HepG2 (cell line): ENCODE data around the gene WNK4. TPM values are rescaled to one million over a fixed set of nuclear protein-coding genes. Genes with fewer than 3 reads are reported as not detected.

Experiments used
- ARHGAP35 ChIP-seq: sonication (generic); formaldehyde crosslinking; IDR thresholded peaks from 2 replicates; pipeline ENCODE4 v1.9.0; 2022; ENCODE audit warnings: mild to moderate bottlenecking, inconsistent platforms, moderate library complexity, missing genetic modification reagents, borderline replicate concordance
- CENPBD1 ChIP-seq: sonication (generic); formaldehyde crosslinking; IDR thresholded peaks from 2 replicates; pipeline ENCODE4 v1.8.0; 2022; ENCODE audit warnings: missing genetic modification reagents, low read depth, mild to moderate bottlenecking, borderline replicate concordance
- FLYWCH1 ChIP-seq: sonication (generic); formaldehyde crosslinking; IDR thresholded peaks from 2 replicates; pipeline ENCODE4 v1.8.1; 2023; ENCODE audit warnings: mild to moderate bottlenecking, missing genetic modification reagents
- HOXA5 ChIP-seq: sonication (generic); formaldehyde crosslinking; IDR thresholded peaks from 2 replicates; pipeline ENCODE4 v1.4.0; 2020; ENCODE audit warnings: missing genetic modification reagents
- IRF2 ChIP-seq: IDR thresholded peaks from 2 replicates; pipeline ENCODE4 v1.6.1; 2018; ENCODE audit warnings: missing genetic modification reagents, missing compliant biosample characterization
- KMT2B ChIP-seq: IDR thresholded peaks from 2 replicates; pipeline ENCODE4 v1.6.1; 2016; ENCODE audit warnings: missing genetic modification reagents, missing compliant biosample characterization
- MAFF ChIP-seq: IDR thresholded peaks from 2 replicates; pipeline ENCODE4 v1.6.1; 2011; ENCODE audit warnings: low read depth, low read length, improper control_type of control experiment
- RAD51 ChIP-seq: fragments of 450-650 bp; IDR thresholded peaks from 2 replicates; pipeline ENCODE4 v1.6.1; 2016; ENCODE audit warnings: borderline replicate concordance
- SIX1 ChIP-seq: sonication (generic); formaldehyde crosslinking; IDR thresholded peaks from 2 replicates; pipeline ENCODE4 v1.4.0; 2020; ENCODE audit warnings: missing genetic modification reagents, borderline replicate concordance
- TBP ChIP-seq: sonication (generic); formaldehyde crosslinking; IDR thresholded peaks from 2 replicates; pipeline ENCODE4 v1.5.0; 2020; ENCODE audit warnings: missing genetic modification reagents
- ZNF235 ChIP-seq: sonication (generic); formaldehyde crosslinking; IDR thresholded peaks from 2 replicates; pipeline ENCODE4 v1.8.1; 2023; ENCODE audit warnings: mild to moderate bottlenecking, missing genetic modification reagents, borderline replicate concordance
- ZNF597 ChIP-seq: sonication (generic); formaldehyde crosslinking; IDR thresholded peaks from 2 replicates; pipeline ENCODE4 v1.5.0; 2020; ENCODE audit warnings: missing genetic modification reagents
- polyA plus RNA-seq, 8 experiments: library from polyadenylated mRNA; depleted of rRNA in 3 of 8; stranded (reverse) in 7 of 8; unstranded in 1 of 8; fragments of >200 nt; fragmentation: Illumina TruSeq in 4 of 8; extraction: Trizol in 4 of 8; gene quantifications; 2 replicates each; pipeline versions ENCODE4 v1.2.1 to v1.2.3, GENCODE V29; 2011 to 2016; ENCODE audit warnings: low read depth in 4 of 8, missing spikeins in 1 of 8, mixed read lengths in 1 of 8; ENCODE audit not compliant: insufficient read depth in 1 of 8
- total RNA-seq, 5 experiments: library from RNA; depleted of rRNA; stranded (reverse); fragments of >200 nt; fragmentation: Illumina TruSeq; extraction: Trizol; gene quantifications; 2 replicates each; pipeline ENCODE4 v1.2.3, GENCODE V29; 2016; ENCODE audit warnings: low read depth in 1 of 5
- TF ChIP-seq, protein P1 (sequence below): sonication (generic); formaldehyde crosslinking; IDR thresholded peaks from 2 replicates; pipeline ENCODE4 v1.4.0; 2020; ENCODE audit warnings: mild to moderate bottlenecking, missing genetic modification reagents
- TF ChIP-seq, protein P2 (sequence below): IDR thresholded peaks from 2 replicates; pipeline ENCODE4 v1.6.1; 2016; ENCODE audit warnings: low read depth, control low read depth
- TF ChIP-seq, protein P3 (sequence below): sonication (generic); formaldehyde crosslinking; IDR thresholded peaks from 2 replicates; pipeline ENCODE4 v1.4.0; 2020; ENCODE audit warnings: missing genetic modification reagents

Gene WNK4
- total and polyA plus RNA-seq, 2 of the 13 experiments (the other 11 are each of a cell fraction or from before 2014, with no cell fraction given) = 2.7 to 13.7 TPM

DNA sequence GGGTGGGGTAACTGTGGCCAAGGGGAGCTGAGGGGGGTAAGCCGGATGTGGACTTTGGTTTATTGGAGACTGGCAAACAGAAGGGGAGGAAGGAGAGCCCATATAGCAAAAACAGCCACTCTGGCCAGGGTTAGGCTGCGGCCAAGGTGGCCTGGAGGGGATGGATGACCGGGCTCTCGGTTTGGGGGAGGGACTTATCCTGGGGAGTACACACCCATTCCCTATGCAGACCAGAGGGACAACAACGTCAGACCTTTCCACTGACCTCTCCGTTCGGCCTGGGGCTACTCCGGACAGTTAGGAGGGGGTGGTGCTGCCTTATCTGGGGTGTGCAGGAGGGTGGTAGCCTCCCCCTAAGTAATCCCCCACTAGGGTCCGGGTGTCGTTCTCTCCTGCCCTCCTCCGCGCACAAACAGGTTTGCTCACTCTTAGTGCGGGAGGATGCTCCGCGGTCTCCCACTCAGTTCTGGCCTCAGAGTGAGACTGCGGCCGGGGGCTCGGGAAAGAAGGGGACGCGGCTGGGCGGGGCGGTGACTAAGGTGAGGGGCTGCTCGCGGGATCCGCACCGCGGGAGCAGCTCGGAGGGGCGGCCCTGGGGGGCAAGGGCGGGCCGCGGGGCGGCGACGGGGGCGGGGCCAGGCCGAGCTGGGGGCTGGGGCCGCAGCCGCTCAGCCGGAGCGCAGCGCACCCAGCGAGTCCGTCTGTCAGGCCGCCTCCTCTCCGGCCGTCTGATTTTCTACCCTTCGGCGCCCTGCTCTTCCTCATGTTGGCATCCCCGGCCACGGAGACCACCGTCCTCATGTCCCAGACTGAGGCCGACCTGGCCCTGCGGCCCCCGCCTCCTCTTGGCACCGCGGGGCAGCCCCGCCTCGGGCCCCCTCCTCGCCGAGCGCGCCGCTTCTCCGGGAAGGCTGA, at the start of gene WNK4 (continued):
- TF ChIP-seq ZNF597 (CRISPR knock-in tag) (no peak), SIX1 (CRISPR knock-in tag) (no peak), HOXA5 (CRISPR knock-in tag) (peak; percentile 73; the same call in 1 of the 2 replicates), IRF2 (peak; percentile 61), ZNF235 (CRISPR knock-in tag) (no peak), ARHGAP35 (CRISPR knock-in tag) (no peak; the same call in 1 of the 2 replicates), RAD51 (no peak), MAFF (no peak), TBP (CRISPR knock-in tag) (no peak), KMT2B (peak; percentile 17; the same call in 1 of the 2 replicates), CENPBD1 (0 out of 2 replicates have a peak, but pooled peaks have one; percentile 74), FLYWCH1 (CRISPR knock-in tag) (no peak)
- TF ChIP-seq, protein P1, sequence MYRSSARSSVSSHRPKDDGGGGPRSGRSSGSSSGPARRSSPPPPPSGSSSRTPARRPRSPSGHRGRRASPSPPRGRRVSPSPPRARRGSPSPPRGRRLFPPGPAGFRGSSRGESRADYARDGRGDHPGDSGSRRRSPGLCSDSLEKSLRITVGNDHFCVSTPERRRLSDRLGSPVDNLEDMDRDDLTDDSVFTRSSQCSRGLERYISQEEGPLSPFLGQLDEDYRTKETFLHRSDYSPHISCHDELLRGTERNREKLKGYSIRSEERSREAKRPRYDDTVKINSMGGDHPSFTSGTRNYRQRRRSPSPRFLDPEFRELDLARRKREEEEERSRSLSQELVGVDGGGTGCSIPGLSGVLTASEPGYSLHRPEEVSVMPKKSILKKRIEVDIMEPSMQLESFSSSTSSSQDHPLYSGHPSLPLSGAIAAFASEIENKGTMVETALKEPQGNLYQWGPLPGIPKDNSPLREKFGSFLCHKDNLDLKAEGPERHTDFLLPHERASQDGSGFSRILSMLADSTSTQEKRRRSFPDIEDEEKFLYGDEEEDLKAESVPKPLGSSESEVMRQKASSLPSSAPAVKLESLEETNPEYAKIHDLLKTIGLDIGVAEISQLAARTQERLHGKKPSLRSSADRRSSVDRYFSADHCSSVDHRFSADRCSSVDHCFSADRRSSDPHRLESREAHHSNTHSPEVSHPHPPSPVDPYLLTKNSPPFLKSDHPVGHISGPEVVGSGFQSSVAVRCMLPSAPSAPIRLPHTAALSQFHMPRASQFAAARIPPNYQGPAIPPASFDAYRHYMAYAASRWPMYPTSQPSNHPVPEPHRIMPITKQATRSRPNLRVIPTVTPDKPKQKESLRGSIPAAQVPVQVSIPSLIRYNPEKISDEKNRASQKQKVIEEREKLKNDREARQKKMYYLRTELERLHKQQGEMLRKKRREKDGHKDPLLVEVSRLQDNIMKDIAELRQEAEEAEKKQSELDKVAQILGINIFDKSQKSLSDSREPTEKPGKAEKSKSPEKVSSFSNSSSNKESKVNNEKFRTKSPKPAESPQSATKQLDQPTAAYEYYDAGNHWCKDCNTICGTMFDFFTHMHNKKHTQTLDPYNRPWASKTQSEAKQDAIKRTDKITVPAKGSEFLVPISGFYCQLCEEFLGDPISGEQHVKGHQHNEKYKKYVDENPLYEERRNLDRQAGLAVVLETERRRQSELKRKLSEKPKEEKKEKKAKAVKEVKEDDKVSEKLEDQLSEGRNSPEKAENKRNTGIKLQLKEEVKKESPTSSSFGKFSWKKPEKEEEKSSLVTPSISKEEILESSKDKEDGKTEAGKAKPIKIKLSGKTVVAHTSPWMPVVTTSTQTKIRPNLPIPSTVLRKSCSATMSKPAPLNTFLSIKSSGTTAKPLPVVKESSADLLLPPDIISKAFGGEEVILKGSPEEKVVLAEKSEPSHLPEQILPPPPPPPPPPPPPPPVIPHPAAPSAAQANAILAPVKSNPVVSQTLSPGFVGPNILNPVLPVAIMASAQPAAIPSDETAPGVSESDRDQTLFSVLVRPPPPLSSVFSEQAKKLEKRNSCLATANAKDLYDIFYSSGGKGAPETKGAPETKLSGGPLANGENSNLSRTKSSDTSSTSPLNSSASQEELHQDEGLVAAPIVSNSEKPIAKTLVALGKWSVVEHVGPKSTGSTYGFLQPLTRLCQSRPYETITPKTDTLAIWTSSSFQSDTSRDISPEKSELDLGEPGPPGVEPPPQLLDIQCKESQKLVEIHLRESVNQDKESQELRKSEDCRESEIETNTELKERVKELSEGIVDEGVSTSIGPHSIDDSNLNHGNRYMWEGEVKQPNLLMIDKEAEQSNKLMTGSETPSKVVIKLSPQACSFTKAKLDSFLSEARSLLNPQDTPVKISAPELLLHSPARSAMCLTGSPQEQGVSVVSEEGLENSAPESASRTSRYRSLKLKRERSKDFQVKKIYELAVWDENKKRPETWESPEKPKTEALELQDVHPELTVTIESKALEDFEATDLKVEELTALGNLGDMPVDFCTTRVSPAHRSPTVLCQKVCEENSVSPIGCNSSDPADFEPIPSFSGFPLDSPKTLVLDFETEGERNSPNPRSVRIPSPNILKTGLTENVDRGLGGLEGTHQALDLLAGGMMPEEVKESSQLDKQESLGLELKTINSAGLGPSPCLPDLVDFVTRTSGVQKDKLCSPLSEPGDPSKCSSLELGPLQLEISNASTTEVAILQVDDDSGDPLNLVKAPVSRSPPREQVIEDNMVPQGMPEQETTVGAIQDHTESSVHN (CRISPR knock-in tag) = no peak
- TF ChIP-seq, protein P2, sequence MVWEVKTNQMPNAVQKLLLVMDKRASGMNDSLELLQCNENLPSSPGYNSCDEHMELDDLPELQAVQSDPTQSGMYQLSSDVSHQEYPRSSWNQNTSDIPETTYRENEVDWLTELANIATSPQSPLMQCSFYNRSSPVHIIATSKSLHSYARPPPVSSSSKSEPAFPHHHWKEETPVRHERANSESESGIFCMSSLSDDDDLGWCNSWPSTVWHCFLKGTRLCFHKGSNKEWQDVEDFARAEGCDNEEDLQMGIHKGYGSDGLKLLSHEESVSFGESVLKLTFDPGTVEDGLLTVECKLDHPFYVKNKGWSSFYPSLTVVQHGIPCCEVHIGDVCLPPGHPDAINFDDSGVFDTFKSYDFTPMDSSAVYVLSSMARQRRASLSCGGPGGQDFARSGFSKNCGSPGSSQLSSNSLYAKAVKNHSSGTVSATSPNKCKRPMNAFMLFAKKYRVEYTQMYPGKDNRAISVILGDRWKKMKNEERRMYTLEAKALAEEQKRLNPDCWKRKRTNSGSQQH (CRISPR knock-in tag) = peak; percentile 58
- TF ChIP-seq, protein P3, sequence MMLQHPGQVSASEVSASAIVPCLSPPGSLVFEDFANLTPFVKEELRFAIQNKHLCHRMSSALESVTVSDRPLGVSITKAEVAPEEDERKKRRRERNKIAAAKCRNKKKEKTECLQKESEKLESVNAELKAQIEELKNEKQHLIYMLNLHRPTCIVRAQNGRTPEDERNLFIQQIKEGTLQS (CRISPR knock-in tag) = peak; percentile 36; the same call in 1 of the 2 replicates
